OCI-LY1 (cell line): Measurements from ENCODE around the gene SLC37A1.

Source experiments
- CTCF ChIP-seq: fragments of 200-600 bp; sonication (generic), shearing (Covaris generic); IDR thresholded peaks from 2 replicates; pipeline ENCODE4 v1.5.1; 2017; ENCODE audit warnings: mild to moderate bottlenecking, antibody characterized with exemption, low read length, moderate library complexity, mixed read lengths
- EZH2 ChIP-seq: fragments of 200-600 bp; sonication (generic), shearing (Covaris generic); IDR thresholded peaks from 2 replicates; pipeline ENCODE4 v1.8.0; 2017; ENCODE audit warnings: borderline replicate concordance, mixed run types, mild to moderate bottlenecking, antibody characterized with exemption, low read length, moderate library complexity, mixed read lengths

- no peak for TF ChIP-seq CTCF
- no peak for TF ChIP-seq EZH2
These were observed 81.9 kb downstream of the SLC37A1 start for GRCh38 chr21:42595283-42596187.
